Activated CD4-positive, alpha-beta T cell treated with anti-CD3 and anti-CD28 coated beads for 36 hours (primary cell): ENCODE measurements around the gene PADI2. TPM values are rescaled to one million over a fixed set of nuclear protein-coding genes. Genes with fewer than 3 reads are reported as not detected.
A peak's percentile ranks its signal among the peaks of the same experiment; 100 is the strongest.
"Not testable (repeated sequence)": the region's sequence is repeated elsewhere in the genome, so short reads cannot be mapped to it uniquely, and the experiment has no call there.

ENCODE experiments used
- ATAC-seq: fragments of 200-7000 bp; cut with Tn5 transposase; one replicate; pipeline ENCODE4 v1.10.0; 2021; ENCODE audit warnings: mild to moderate bottlenecking, moderate library complexity
- CTCF ChIA-PET: fragments of 350-600 bp; sonication (Branson Sonifier 250); formaldehyde crosslinking; loops from one replicate; lab custom pipeline; 2021; ENCODE audit warnings: antibody characterized with exemption; lab: Charles Lee
- POLR2A ChIA-PET: fragments of 350-600 bp; sonication (Branson Sonifier 250); formaldehyde crosslinking; loops from one replicate; lab custom pipeline; 2021; ENCODE audit warnings: antibody characterized with exemption, inconsistent platforms; lab: Charles Lee
- DNase-seq: peaks from one replicate; pipeline ENCODE4 v3.0.0-alpha.2; 2020
- H3K27ac Mint-ChIP-seq: one replicate; pipeline ENCODE4 v1.8.0; 2021; ENCODE audit warnings: mixed read lengths
- H3K27me3 Mint-ChIP-seq: one replicate; pipeline ENCODE4 v1.8.0; 2021; ENCODE audit warnings: mixed read lengths
- H3K36me3 Mint-ChIP-seq: one replicate; pipeline ENCODE4 v1.8.0; 2021; ENCODE audit warnings: low read depth, mixed read lengths
- H3K4me1 Mint-ChIP-seq: one replicate; pipeline ENCODE4 v1.8.0; 2021; ENCODE audit warnings: mixed read lengths
- H3K4me3 Mint-ChIP-seq: one replicate; pipeline ENCODE4 v1.8.0; 2021; ENCODE audit warnings: mild to moderate bottlenecking, moderate library complexity, mixed read lengths
- H3K9me3 Mint-ChIP-seq: one replicate; pipeline ENCODE4 v1.8.0; 2021; ENCODE audit warnings: low read depth, mixed read lengths
- intact Hi-C, 2 experiments: fragments of 100-400 bp; cut with DNase I in 1 of 2; cut with micrococcal nuclease in 1 of 2; formaldehyde crosslinking; loops; one replicate each; pipeline versions ENCODE4 v1.14.2 to v1.15.1; 2022 to 2024; cut with DNase I, micrococcal nuclease
- total RNA-seq, 2 experiments: library from RNA; stranded (reverse); gene quantifications; one replicate each; pipeline ENCODE4 v1.2.3, GENCODE V29; 2021

The PADI2 gene
- total RNA-seq, 2 experiments from 2014 or later, result 0.05 TPM; not detected in 1

GRCh38 chr1:17062751-17063150 is 56.5 kb downstream of the PADI2 start:
- DNase-seq, H3K36me3 Mint-ChIP-seq, H3K4me3 Mint-ChIP-seq, H3K27ac Mint-ChIP-seq, H3K9me3 Mint-ChIP-seq, POLR2A ChIA-PET, ATAC-seq, intact Hi-C loops, H3K27me3 Mint-ChIP-seq, H3K4me1 Mint-ChIP-seq: not testable (repeated sequence)
- CTCF ChIA-PET, result interaction anchor here (1.1 kb wide), 1 partner anchor 12 kb away, joined by 3 read pairs; no protein-coding TSS in a partner anchor

DNA sequence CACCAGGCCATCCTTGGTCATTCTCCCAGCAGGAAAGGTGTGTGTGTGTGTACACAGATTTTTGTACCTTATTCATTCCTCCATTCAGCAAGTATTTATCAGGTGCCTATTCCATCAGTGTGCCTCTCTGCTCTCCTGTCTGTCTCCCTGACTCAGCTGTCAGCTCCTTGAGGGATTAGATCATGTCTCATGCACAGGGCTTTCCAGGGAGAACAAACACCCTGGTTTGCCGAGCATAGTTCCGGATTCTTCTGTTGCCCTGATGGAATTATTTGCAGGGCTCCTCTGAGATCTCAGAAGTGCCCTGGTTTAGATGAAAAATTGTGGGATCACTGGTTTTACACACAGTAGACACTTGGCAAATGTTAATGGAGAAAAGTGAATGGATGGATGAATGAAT is 57.4 kb downstream of the PADI2 start:
- DNase-seq (no peak), ATAC-seq (no peak)
- ChIA-PET CTCF (interaction anchor here (1.1 kb wide), 1 partner anchor 13 kb away, joined by 3 read pairs; no protein-coding TSS in a partner anchor), POLR2A (no interaction called here)
- no peaks in the 10 kb centered on the region for H3K9me3 Mint-ChIP-seq
- H3K4me1 Mint-ChIP-seq, result no peaks in the 10 kb centered on the region
- peaks cover 3% of the 10 kb centered on the region for H3K27me3 Mint-ChIP-seq
- no peak overlapping the region for H3K27ac Mint-ChIP-seq
- H3K4me3 Mint-ChIP-seq, result no peak overlapping the region
- intact Hi-C loops, result no loop called here
- H3K36me3 Mint-ChIP-seq, result no peaks in the 10 kb centered on the region

DNA sequence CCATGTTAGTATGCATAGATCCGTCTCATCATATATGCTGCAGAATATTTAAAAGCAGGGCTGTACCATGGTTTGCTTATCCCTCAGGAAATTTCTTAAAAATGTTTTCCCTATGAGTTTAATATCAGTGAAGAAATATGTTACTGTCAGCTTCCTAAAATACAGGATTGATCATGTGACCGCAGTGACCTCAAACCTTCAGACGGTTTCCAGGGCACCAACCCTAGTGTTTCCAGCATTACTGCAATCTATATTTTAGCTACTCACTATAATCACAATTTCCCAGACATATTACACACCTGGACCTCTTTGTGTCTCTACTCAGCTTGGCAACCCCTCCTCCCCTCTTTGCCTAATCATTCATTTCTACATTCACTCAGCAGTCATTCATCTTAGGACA is 57.8 kb downstream of the PADI2 start:
- no peak for DNase-seq
- peaks cover 3% of the 10 kb centered on the region for H3K27me3 Mint-ChIP-seq
- intact Hi-C loops, result no loop called here
- ATAC-seq, result no peak
- CTCF ChIA-PET, result interaction anchor here (0.6 to 1.3 kb wide), 2 partner anchors 13 to 150 kb away, joined by 3 read pairs; no protein-coding TSS in a partner anchor
- no peak overlapping the region for H3K27ac Mint-ChIP-seq
- H3K4me1 Mint-ChIP-seq, result no peaks in the 10 kb centered on the region
- no peaks in the 10 kb centered on the region for H3K9me3 Mint-ChIP-seq
- no peak overlapping the region for H3K4me3 Mint-ChIP-seq
- H3K36me3 Mint-ChIP-seq, result no peaks in the 10 kb centered on the region
- POLR2A ChIA-PET, result no interaction called here

- ChIA-PET POLR2A (no interaction called here), CTCF (interaction anchor here (1.2 to 1.3 kb wide), 2 partner anchors 12 to 346 kb away, joined by 3 read pairs; no protein-coding TSS in a partner anchor)
- Mint-ChIP-seq H3K4me3 (no peak overlapping the region), H3K9me3 (no peaks in the 10 kb centered on the region), H3K36me3 (no peaks in the 10 kb centered on the region), H3K4me1 (no peaks in the 10 kb centered on the region), H3K27me3 (peaks cover 3% of the 10 kb centered on the region), H3K27ac (no peak overlapping the region)
- DNase-seq (no peak), ATAC-seq (no peak)
- intact Hi-C loops, result no loop called here
Measured at GRCh38 chr1:17060306-17060749, 58.9 kb downstream of the PADI2 start.

DNA sequence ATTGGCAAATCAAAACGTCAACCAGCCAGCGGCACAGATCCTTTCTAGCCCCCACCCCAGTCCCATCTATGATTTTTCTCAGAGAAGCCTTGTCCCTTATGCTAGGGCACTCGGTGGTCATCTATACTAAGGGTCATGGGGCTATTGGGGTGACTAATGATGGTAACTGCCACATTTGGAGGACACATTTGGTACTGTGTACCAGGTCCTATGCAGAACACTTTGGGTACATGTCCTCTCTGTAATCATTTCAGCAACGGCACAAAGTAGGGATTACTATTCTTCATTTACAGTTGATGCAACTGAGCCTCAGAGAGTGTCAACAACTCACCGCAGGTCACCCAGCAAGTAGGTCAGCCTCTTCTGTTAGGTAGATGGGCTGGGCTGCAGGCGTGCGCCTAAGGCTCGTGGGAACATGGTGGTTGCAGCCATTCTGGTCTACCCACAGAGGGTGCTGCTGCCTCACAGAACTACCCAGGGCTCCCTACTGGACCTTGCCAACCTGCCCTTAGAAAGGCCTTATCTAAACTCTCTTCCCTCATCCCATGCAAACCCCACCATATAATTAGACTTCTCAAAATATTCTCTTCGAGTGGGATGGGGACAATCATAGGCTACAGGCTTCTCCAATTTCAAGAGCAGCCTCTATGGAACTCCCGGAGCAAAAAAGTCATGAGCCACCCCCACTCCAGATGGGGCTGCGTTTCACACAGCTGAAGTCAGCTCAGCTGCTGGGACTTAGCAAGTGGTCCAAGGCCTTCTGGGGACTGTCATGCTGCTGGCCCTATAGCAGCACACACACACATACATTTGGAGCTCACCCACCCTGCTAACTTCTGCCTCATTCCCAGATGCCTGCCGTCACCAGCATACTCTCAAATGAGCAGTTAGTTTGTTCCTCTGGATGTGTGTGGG is 59.6 kb downstream of the PADI2 start:
- ChIA-PET POLR2A (no interaction called here), CTCF (interaction anchor here (1.2 kb wide), 1 partner anchor 347 kb away, joined by 3 read pairs; no protein-coding TSS in a partner anchor)
- no peaks in the 10 kb centered on the region for H3K9me3 Mint-ChIP-seq
- intact Hi-C loops, result loop anchor here (1.0 to 10.0 kb wide), 4 partner anchors 178 to 695 kb away; partner anchors contain the start of gene SZRD1 (in 1 of the 2)
- H3K4me1 Mint-ChIP-seq, result no peaks in the 10 kb centered on the region
- DNase-seq (peak; percentile 65), ATAC-seq (peak; percentile 84)
- H3K4me3 Mint-ChIP-seq, result no peak overlapping the region
- H3K27me3 Mint-ChIP-seq, result peaks cover 3% of the 10 kb centered on the region
- H3K27ac Mint-ChIP-seq, result no peak overlapping the region
- no peaks in the 10 kb centered on the region for H3K36me3 Mint-ChIP-seq

DNA sequence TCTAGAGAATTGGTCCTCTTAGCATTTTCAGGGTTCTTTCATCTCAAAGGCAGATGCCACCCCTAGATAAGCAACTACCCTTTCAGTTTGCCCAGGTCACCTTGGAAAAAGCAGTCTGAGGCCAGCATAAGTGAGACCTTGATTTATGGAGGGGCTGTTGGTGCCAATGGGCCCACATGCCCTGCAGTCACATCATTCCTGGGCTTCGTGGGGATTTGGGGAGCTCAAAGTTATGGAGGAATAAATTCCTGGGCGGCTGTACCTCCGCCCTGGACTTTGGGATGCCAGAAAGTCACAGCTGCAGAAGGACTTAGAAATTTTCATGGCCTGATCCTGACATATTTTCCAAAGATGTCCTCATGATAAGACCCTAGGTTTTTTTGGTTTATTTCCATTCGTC is 62.7 kb downstream of the PADI2 start:
- peaks cover 3% of the 10 kb centered on the region for H3K27me3 Mint-ChIP-seq
- intact Hi-C loops, result loop anchor here (5.0 to 10.0 kb wide), 2 partner anchors 181 to 692 kb away; partner anchors contain the start of gene SZRD1 (in 1 of the 2)
- H3K36me3 Mint-ChIP-seq, result no peaks in the 10 kb centered on the region
- peaks cover 10% of the 10 kb centered on the region for H3K4me1 Mint-ChIP-seq
- H3K4me3 Mint-ChIP-seq, result no peak overlapping the region
- H3K27ac Mint-ChIP-seq, result no peak overlapping the region
- DNase-seq (no peak), ATAC-seq (no peak)
- CTCF ChIA-PET, result interaction anchor here (0.7 kb wide), 1 partner anchor 24 kb away, joined by 3 read pairs; no protein-coding TSS in a partner anchor
- POLR2A ChIA-PET, result no interaction called here
- no peaks in the 10 kb centered on the region for H3K9me3 Mint-ChIP-seq

- Mint-ChIP-seq H3K4me1 (peaks cover 18% of the 10 kb centered on the region), H3K36me3 (peaks cover 7% of the 10 kb centered on the region), H3K9me3 (no peaks in the 10 kb centered on the region), H3K4me3 (no peak overlapping the region), H3K27me3 (peaks cover 3% of the 10 kb centered on the region), H3K27ac (no peak overlapping the region)
- CTCF ChIA-PET, result interaction anchor here (0.7 kb wide), 1 partner anchor 25 kb away, joined by 3 read pairs; no protein-coding TSS in a partner anchor
- ATAC-seq (no peak), DNase-seq (no peak)
- POLR2A ChIA-PET, result no interaction called here
- intact Hi-C loops, result loop anchor here (2.0 to 10.0 kb wide), 4 partner anchors 63 to 691 kb away; partner anchors contain the start of genes PADI2 (in 1 of the 2) and SZRD1 (in 1 of the 2)
Measured at GRCh38 chr1:17055801-17056200, 63.5 kb downstream of the PADI2 start.

DNA sequence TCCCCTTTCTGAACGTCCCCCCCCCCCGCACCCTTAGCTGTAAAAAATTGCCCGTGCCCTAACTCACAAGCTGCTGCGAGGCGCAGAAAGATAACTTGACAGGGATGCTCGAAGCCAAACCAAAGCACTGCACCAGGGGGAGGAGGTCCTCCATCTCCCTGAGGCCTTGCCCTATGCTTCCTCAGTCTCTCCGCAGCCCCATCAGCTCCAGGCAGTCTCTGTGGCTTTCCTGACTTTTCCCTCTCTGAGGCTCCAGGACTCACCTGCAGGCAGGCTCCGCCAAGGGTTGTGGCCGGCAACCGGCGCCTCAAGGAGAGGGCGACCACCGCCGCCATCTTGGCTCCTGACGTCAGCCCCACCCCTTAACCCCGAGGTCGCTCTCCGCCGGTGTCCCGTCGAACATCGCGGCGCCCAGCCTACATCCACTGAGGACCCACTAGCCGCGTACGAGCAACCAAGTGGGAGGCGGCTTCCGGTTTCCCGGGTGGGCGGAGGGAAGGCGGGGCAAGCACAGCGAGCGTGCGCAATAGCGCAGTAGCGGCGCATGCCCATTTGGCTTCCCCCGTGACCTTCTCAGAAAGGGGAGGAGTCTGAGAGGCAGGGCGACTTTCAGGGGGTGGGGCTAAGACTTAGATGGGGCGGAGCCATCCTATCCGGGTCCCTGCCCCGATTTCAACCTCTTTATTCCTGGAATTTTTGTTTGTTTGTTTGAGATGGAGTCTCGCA is 65.4 kb downstream of the PADI2 start, which contains the start of gene SDHB:
Gene SDHB (minus strand): TSS at position 348 of the 726 bp plus-strand sequence. CDS start 13 bp downstream, at position 335.
- peak within 1 kb of the TSS; percentile 94 for H3K4me3 Mint-ChIP-seq

GRCh38 chr1:17053086-17053684 is 66.1 kb downstream of the PADI2 start:
- POLR2A ChIA-PET, result no interaction called here
- peaks cover 12% of the 10 kb centered on the region for H3K36me3 Mint-ChIP-seq
- ATAC-seq, result no peak

More for the DNA sequence above, 65.4 kb downstream of the PADI2 start, which contains the start of gene SDHB:
- ChIA-PET CTCF (interaction anchor here (0.6 to 0.8 kb wide), 2 partner anchors 31 to 169 kb away, joined by 4 read pairs; no protein-coding TSS in a partner anchor), POLR2A (no interaction called here)
- intact Hi-C loops, result loop anchor here (1.0 to 10.0 kb wide), 7 partner anchors 43 to 689 kb away; partner anchors contain the start of genes ATP13A2 (in 2 of the 2), PADI2 (in 1 of the 2) and SZRD1 (in 1 of the 2)
- no peaks in the 10 kb centered on the region for H3K9me3 Mint-ChIP-seq
- H3K4me1 Mint-ChIP-seq, result peaks cover 21% of the 10 kb centered on the region
- peaks cover 3% of the 10 kb centered on the region for H3K27me3 Mint-ChIP-seq
- DNase-seq (peak; percentile 100), ATAC-seq (peak; percentile 99)
- peak within 1 kb of the TSS; percentile 97 for H3K27ac Mint-ChIP-seq
- H3K36me3 Mint-ChIP-seq, result peaks cover 12% of the 10 kb centered on the region

DNA sequence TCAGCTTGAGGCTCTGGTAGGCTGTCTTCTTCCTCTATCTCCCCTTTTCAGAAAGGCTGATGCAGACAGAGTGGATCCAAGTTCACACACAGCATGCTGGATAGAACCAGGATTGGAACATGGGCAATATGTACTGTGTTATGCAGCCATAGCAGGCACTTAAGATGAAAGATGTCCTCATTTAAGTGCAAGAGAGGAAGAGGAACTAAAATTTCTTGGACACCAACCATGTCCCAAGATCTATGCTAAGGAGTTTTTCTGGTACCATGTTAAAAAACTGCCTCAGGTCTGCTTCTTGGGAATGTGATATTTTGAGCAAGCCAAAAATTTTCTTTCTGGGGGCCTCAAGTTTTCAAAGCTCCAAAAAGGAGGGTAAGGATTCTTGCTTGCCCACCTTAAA is 66.6 kb downstream of the PADI2 start:
- Mint-ChIP-seq H3K27me3 (no peaks in the 10 kb centered on the region), H3K36me3 (peaks cover 12% of the 10 kb centered on the region), H3K4me1 (peaks cover 21% of the 10 kb centered on the region), H3K9me3 (no peaks in the 10 kb centered on the region), H3K27ac (peak overlapping the region; percentile 47), H3K4me3 (peak overlapping the region; percentile 94)
- ChIA-PET CTCF (no interaction called here), POLR2A (no interaction called here)
- no peak for ATAC-seq
- intact Hi-C loops, result loop anchor here in 1 of 2 experiments (10.0 kb wide), 1 partner anchor 688 kb away; the partner anchor contains the start of gene SZRD1
- no peak for DNase-seq

More at GRCh38 chr1:17053086-17053684, 66.1 kb downstream of the PADI2 start:
- H3K27ac Mint-ChIP-seq, result peak overlapping the region; percentile 97
- peak overlapping the region; percentile 94 for H3K4me3 Mint-ChIP-seq
- H3K27me3 Mint-ChIP-seq, result peaks cover under 1% of the 10 kb centered on the region
- peaks cover 21% of the 10 kb centered on the region for H3K4me1 Mint-ChIP-seq
- peak; percentile 9 for DNase-seq
- no peaks in the 10 kb centered on the region for H3K9me3 Mint-ChIP-seq
- intact Hi-C loops, result loop anchor here in 1 of 2 experiments (10.0 kb wide), 1 partner anchor 688 kb away; the partner anchor contains the start of gene SZRD1
- CTCF ChIA-PET, result interaction anchor here (0.6 kb wide), 1 partner anchor 32 kb away, joined by 4 read pairs; no protein-coding TSS in a partner anchor
